GM23338 (cell line): ENCODE measurements around the gene POLD3. TPM values are rescaled to one million over a fixed set of nuclear protein-coding genes. Genes with fewer than 3 reads are reported as not detected.

ENCODE experiments used
- ATAC-seq: fragments of 200-7000 bp; cut with Tn5 transposase; 3 replicates; pipeline ENCODE4 v1.9.1; 2020
- DNase-seq: peaks from one replicate; pipeline ENCODE4 v3.0.0-alpha.2; 2015; ENCODE audit warnings: low spot score
- H2AFZ ChIP-seq: fragments of 200-600 bp; sonication (generic); 2 replicates; pipeline ENCODE4 v1.8.0; 2016; ENCODE audit warnings: antibody characterized with exemption, mild to moderate bottlenecking, moderate library complexity
- H3F3A ChIP-seq: fragments of 200-600 bp; sonication (generic); replicated peaks from 2 replicates; pipeline ENCODE4 v1.8.0; 2017; ENCODE audit warnings: antibody characterized with exemption, mixed run types, low read depth
- H3K27ac ChIP-seq: fragments of 200-600 bp; sonication (generic); 2 replicates; pipeline ENCODE4 v1.6.1; 2016; ENCODE audit warnings: low read depth
- H3K27me3 ChIP-seq: fragments of 200-600 bp; sonication (generic); 2 replicates; pipeline ENCODE4 v1.8.0; 2016; ENCODE audit warnings: mild to moderate bottlenecking, mixed run types, moderate library complexity; ENCODE audit not compliant: insufficient read depth
- H3K36me3 ChIP-seq: fragments of 200-600 bp; sonication (generic); 2 replicates; pipeline ENCODE4 v1.8.0; 2016; ENCODE audit warnings: mild to moderate bottlenecking; ENCODE audit not compliant: insufficient read depth
- H3K4me1 ChIP-seq: fragments of 200-600 bp; sonication (generic); 2 replicates; pipeline ENCODE4 v1.8.0; 2016; ENCODE audit warnings: mild to moderate bottlenecking, moderate library complexity; ENCODE audit not compliant: insufficient read depth
- H3K4me2 ChIP-seq: fragments of 200-600 bp; sonication (generic); 2 replicates; pipeline ENCODE4 v1.7.1; 2017; ENCODE audit warnings: mixed run types
- H3K4me3 ChIP-seq: fragments of 200-600 bp; sonication (generic); 2 replicates; pipeline ENCODE4 v1.6.1; 2016; ENCODE audit warnings: mixed run types
- H3K79me2 ChIP-seq: fragments of 200-600 bp; sonication (generic); replicated peaks from 2 replicates; pipeline ENCODE4 v1.8.0; 2017; ENCODE audit warnings: mild to moderate bottlenecking; ENCODE audit not compliant: insufficient read depth
- H3K9me2 ChIP-seq: fragments of 200-600 bp; sonication (generic); 2 replicates; pipeline ENCODE4 v1.8.0; 2017; ENCODE audit not compliant: insufficient read depth
- H4K20me1 ChIP-seq: fragments of 200-600 bp; sonication (generic); replicated peaks from 2 replicates; pipeline ENCODE4 v1.8.0; 2017; ENCODE audit warnings: mild to moderate bottlenecking; ENCODE audit not compliant: insufficient read depth
- H3K27ac Mint-ChIP-seq: 2 replicates; pipeline ENCODE4 v1.8.0; 2020; ENCODE audit warnings: inconsistent platforms, mild to moderate bottlenecking, moderate library complexity, mixed read lengths
- H3K27me3 Mint-ChIP-seq: 3 replicates; pipeline ENCODE4 v1.8.0; 2022; ENCODE audit warnings: low read depth, mild to moderate bottlenecking, moderate library complexity, mixed read lengths, inconsistent platforms; ENCODE audit not compliant: insufficient read depth, poor library complexity
- H3K36me3 Mint-ChIP-seq: 3 replicates; pipeline ENCODE4 v1.8.0; 2021; ENCODE audit warnings: low read depth, mild to moderate bottlenecking, inconsistent platforms, moderate library complexity, mixed read lengths
- H3K4me1 Mint-ChIP-seq: 3 replicates; pipeline ENCODE4 v1.8.0; 2020; ENCODE audit warnings: mild to moderate bottlenecking, inconsistent platforms, mixed read lengths
- H3K4me3 Mint-ChIP-seq: 3 replicates; pipeline ENCODE4 v1.8.0; 2021; ENCODE audit warnings: moderate library complexity, mild to moderate bottlenecking, inconsistent platforms, mixed read lengths
- H3K9me3 Mint-ChIP-seq: 3 replicates; pipeline ENCODE4 v1.8.0; 2020; ENCODE audit warnings: moderate library complexity, mild to moderate bottlenecking, inconsistent platforms, mixed read lengths
- CREB1 ChIP-seq: fragments of 250-450 bp; sonication (Bioruptor Pico); IDR thresholded peaks from 2 replicates; pipeline ENCODE4 v1.5.0; 2020; ENCODE audit warnings: low read depth, mild to moderate bottlenecking, moderate library complexity
- CTCF ChIP-seq, 2 experiments: fragments of 200-600 bp in 1 of 2; sonication (generic) in 1 of 2; conservative IDR thresholded peaks; 2 replicates each; pipeline versions ENCODE4 v1.5.1 to v1.6.1; 2016 to 2017; ENCODE audit warnings: antibody characterized with exemption in 2 of 2, low read depth in 2 of 2, mild to moderate bottlenecking in 2 of 2, moderate library complexity in 1 of 2
- ETS1 ChIP-seq: IDR thresholded peaks from 2 replicates; pipeline ENCODE4 v1.6.1; 2016; ENCODE audit warnings: antibody characterized with exemption
- EZH2 ChIP-seq: fragments of 200-600 bp; sonication (generic); IDR thresholded peaks from one replicate; pipeline ENCODE4 v1.8.0; 2017; ENCODE audit warnings: antibody characterized with exemption, mild to moderate bottlenecking, low read depth; ENCODE audit not compliant: unreplicated experiment
- EZH2phosphoT487 ChIP-seq: fragments of 200-600 bp; sonication (generic); IDR thresholded peaks from one replicate; pipeline ENCODE4 v1.8.1; 2018; ENCODE audit warnings: antibody characterized with exemption; ENCODE audit not compliant: unreplicated experiment
- JUNB ChIP-seq: IDR thresholded peaks from one replicate; pipeline ENCODE4 v1.6.1; 2016; ENCODE audit warnings: antibody characterized with exemption; ENCODE audit not compliant: unreplicated experiment
- NANOG ChIP-seq: IDR thresholded peaks from 2 replicates; pipeline ENCODE4 v1.6.1; 2016; ENCODE audit warnings: antibody characterized with exemption, borderline replicate concordance
- POLR2AphosphoS5 ChIP-seq: IDR thresholded peaks from 2 replicates; pipeline ENCODE4 v1.6.1; 2016; ENCODE audit warnings: antibody characterized with exemption, low read depth
- REST ChIP-seq: IDR thresholded peaks from one replicate; pipeline ENCODE4 v1.6.1; 2018; ENCODE audit warnings: antibody characterized with exemption; ENCODE audit not compliant: unreplicated experiment
- STAT1 ChIP-seq: IDR thresholded peaks from one replicate; pipeline ENCODE4 v1.6.1; 2016; ENCODE audit warnings: antibody characterized with exemption; ENCODE audit not compliant: unreplicated experiment
- ZNF114 ChIP-seq: fragments of 250-450 bp; sonication (Bioruptor Pico); IDR thresholded peaks from 2 replicates; pipeline ENCODE4 v1.5.0; 2020; ENCODE audit warnings: mild to moderate bottlenecking, moderate library complexity
- ZNF331 ChIP-seq: fragments of 250-450 bp; sonication (Bioruptor Pico); IDR thresholded peaks from 2 replicates; pipeline ENCODE4 v1.5.0; 2020; ENCODE audit warnings: low read depth, mild to moderate bottlenecking, moderate library complexity
- ZNF462 ChIP-seq: fragments of 250-450 bp; sonication (Bioruptor Pico); IDR thresholded peaks from 2 replicates; pipeline ENCODE4 v1.5.0; 2020; ENCODE audit warnings: mild to moderate bottlenecking, moderate library complexity
- polyA plus RNA-seq: library from polyadenylated mRNA; unstranded; fragments of >200 nt; fragmentation: Nextera tagmentation; extraction: Ambion mirVana; gene quantifications from 2 replicates; pipeline ENCODE4 v1.2.1, GENCODE V29; 2016
- total RNA-seq: library from RNA; depleted of rRNA; stranded (reverse); fragments of >200 nt; shearing (Covaris generic); gene quantifications from 2 replicates; pipeline ENCODE4 v1.2.3, GENCODE V29; 2014

The POLD3 gene
- total and polyA plus RNA-seq, 2 experiments from 2014 or later, result 21.9 to 50.1 TPM

GRCh38 chr11:74612877-74613276 is 20.5 kb downstream of the POLD3 start:
- H3K27ac Mint-ChIP-seq, result no peak overlapping the region
- no peak for ATAC-seq
- no peak for DNase-seq
- no peak overlapping the region for H2AFZ ChIP-seq
- H3K27me3 Mint-ChIP-seq, result no peaks in the 10 kb centered on the region
- peaks cover 13% of the 10 kb centered on the region; the same call in 1 of the 2 replicates for H3K36me3 ChIP-seq
- H3K9me2 ChIP-seq, result no peaks in the 10 kb centered on the region
- no peaks in the 10 kb centered on the region for H3F3A ChIP-seq
- H3K4me1 Mint-ChIP-seq, result no peaks in the 10 kb centered on the region
- no peaks in the 10 kb centered on the region; the same call in 1 of the 2 replicates for H3K79me2 ChIP-seq
- H3K27me3 ChIP-seq, result no peaks in the 10 kb centered on the region
- H3K4me1 ChIP-seq, result no peaks in the 10 kb centered on the region
- TF ChIP-seq REST (no peak), CREB1 (CRISPR knock-in tag) (no peak), STAT1 (no peak), ZNF462 (CRISPR knock-in tag) (no peak), ZNF114 (CRISPR knock-in tag) (no peak), EZH2phosphoT487 (no peak), EZH2 (no peak), CTCF (conservative IDR thresholded peaks at IDR 0.05; ENCODE audit: low read depth in 2 of 2) (no peak), POLR2AphosphoS5 (no peak), JUNB (no peak), ETS1 (no peak), ZNF331 (CRISPR knock-in tag) (no peak), NANOG (no peak)
- H4K20me1 ChIP-seq, result peaks cover 3% of the 10 kb centered on the region; the same call in 1 of the 2 replicates
- peaks cover 31% of the 10 kb centered on the region; the same call in 2 of the 3 replicates for H3K36me3 Mint-ChIP-seq
- H3K4me3 ChIP-seq, result no peak overlapping the region
- H3K9me3 Mint-ChIP-seq, result no peaks in the 10 kb centered on the region
- H3K27ac ChIP-seq, result no peak overlapping the region
- no peak overlapping the region for H3K4me3 Mint-ChIP-seq
- no peak overlapping the region for H3K4me2 ChIP-seq
